Astrocyte of the cerebellum (primary cell): ENCODE results near the gene ALG5.

Source experiments
- DNase-seq: peaks from one replicate; pipeline ENCODE4 v3.0.0-alpha.2; 2011; ENCODE audit warnings: low read depth
- H3K4me3 ChIP-seq: 2 replicates; pipeline ENCODE4 v1.5.1; 2011; ENCODE audit warnings: mild to moderate bottlenecking, low read depth, low read length, moderate library complexity
- in situ Hi-C: cut with HindIII; loops from 2 replicates; pipeline ENCODE4 v1.10.0; 2017; ENCODE audit warnings: low sequenced_read_pairs
- TF ChIP-seq, protein P1 (sequence below): IDR thresholded peaks from 2 replicates; pipeline ENCODE4 v1.5.1; 2012; ENCODE audit warnings: low read length, low read depth, moderate library complexity, mild to moderate bottlenecking; ENCODE audit errors: missing control alignments

Gene ALG5

DNA sequence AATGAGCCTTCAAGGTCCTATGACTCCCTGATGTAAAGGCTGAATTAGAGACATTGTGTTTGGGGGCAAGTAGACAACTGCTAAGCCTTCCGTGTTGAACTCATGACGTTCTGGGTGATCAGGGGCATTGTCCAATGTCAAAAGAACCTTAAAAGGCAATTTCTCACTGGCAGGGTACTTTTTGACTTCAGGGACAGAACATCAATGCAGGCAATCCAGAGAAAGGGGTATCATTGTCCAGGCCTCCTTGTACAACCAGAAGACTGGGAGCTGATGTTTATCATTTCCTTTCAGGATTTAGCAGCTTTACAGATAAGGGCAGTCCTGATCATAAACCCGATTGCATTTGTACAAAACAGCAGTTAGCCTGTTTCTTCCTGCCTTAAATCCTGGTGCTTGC is 54.1 kb downstream of the ALG5 start:
- no peak for DNase-seq
- no peak overlapping the region for H3K4me3 ChIP-seq
- TF ChIP-seq, protein P1, sequence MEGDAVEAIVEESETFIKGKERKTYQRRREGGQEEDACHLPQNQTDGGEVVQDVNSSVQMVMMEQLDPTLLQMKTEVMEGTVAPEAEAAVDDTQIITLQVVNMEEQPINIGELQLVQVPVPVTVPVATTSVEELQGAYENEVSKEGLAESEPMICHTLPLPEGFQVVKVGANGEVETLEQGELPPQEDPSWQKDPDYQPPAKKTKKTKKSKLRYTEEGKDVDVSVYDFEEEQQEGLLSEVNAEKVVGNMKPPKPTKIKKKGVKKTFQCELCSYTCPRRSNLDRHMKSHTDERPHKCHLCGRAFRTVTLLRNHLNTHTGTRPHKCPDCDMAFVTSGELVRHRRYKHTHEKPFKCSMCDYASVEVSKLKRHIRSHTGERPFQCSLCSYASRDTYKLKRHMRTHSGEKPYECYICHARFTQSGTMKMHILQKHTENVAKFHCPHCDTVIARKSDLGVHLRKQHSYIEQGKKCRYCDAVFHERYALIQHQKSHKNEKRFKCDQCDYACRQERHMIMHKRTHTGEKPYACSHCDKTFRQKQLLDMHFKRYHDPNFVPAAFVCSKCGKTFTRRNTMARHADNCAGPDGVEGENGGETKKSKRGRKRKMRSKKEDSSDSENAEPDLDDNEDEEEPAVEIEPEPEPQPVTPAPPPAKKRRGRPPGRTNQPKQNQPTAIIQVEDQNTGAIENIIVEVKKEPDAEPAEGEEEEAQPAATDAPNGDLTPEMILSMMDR, result no peak
- in situ Hi-C loops, result no loop called here

DNA sequence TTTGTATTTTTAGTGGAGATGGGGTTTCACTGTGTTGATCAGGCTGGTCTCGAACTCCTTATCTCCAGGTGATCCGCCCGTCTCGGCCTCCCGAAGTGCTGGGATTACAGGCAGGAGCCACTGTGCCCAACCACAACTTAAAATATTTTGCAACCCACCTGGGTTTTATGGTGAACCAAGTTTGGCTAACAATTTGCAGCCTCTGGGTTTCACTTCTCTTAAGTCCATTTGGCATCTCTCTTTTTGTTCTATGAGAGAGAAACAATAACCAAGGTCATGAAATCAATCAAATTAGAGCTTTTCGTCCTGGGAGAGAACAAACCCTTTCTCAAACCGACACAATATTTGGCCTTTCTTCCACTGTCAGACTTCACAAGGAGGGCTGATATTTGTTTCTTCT is 73.5 kb downstream of the ALG5 start:
- DNase-seq, result no peak
- no peak overlapping the region for H3K4me3 ChIP-seq
- TF ChIP-seq, protein P1, result no peak
- in situ Hi-C loops, result no loop called here

DNA sequence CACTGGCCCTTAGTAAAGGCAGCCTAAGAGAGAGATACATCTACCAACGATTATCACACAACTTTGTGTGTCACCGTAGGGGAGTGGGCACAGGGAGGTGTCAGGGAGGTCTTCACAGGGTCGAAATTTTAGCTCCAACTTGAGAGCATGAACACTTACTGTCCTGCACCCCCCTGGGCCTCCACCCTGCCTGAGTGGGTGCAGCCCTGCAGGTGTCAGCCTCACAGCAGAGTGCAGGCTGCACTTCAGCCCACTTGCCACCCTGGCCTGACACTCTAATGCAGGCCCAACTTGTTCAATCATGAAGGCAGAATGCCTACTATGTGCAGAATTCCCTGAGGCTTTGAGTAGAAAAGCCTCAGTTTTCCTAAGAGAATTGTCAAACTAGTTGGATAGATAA is 75.1 kb downstream of the ALG5 start:
- TF ChIP-seq, protein P1, result no peak
- no peak for DNase-seq
- in situ Hi-C loops, result no loop called here
- no peak overlapping the region for H3K4me3 ChIP-seq

DNA sequence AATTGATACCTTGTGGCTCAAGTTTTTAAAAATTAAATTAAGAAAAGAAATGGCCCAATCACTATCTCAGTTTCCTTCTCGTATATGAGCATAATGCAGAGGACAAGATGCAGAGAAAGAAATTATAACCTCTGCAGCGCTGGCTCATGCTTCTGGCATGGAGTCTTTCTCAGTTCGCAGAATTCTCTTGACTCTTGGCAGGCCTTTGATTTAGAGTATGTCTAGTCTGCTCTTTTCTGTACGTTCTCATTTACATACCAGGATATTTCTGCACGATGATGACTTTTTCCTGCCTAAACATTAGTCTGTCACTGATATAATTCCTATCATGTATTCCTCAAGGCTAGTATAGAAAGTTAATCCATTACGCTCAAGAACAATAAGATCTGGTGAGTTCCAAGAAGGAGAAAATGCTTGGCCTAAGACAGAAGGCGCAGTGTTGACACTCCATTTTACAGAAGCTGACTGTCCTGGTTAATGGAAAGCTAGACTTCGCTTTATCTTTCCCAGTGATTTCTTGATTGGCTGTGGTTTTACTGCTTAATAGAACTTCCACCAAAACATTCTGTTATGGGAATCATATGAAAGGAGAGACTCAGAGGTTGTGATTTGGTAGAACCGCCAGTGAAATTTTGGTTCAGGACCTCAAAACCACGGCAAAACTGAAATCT is 77.4 kb downstream of the ALG5 start:
- no peak overlapping the region for H3K4me3 ChIP-seq
- no peak for DNase-seq
- in situ Hi-C loops, result no loop called here
- TF ChIP-seq, protein P1, result no peak

DNA sequence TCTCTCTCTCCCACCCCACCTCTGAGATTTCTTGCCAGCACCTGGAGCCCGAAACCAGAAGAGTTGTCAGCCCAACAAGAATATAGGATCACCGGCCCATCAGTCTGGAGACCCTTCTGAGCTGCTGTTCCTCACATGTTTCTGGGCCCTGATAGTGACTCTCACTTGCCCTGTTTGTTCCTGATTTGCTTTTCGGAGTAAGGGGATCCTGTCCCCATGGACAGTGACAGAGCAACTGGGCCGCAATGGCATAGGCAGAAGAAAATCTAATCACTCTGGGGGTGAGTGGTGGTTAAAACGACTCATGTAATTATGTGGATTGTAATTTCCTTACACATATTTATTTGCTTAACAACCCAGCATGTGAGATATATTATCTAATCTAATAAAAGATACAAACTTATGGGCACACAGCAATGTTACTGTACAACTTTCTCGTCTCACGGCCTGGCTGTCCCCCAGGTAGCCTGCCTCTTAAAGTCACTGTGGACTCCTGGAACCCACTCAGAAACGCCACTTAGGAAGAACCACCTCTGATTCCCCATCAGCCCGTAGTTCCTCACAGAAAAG is 78.4 kb downstream of the ALG5 start:
- in situ Hi-C loops, result no loop called here

DNA sequence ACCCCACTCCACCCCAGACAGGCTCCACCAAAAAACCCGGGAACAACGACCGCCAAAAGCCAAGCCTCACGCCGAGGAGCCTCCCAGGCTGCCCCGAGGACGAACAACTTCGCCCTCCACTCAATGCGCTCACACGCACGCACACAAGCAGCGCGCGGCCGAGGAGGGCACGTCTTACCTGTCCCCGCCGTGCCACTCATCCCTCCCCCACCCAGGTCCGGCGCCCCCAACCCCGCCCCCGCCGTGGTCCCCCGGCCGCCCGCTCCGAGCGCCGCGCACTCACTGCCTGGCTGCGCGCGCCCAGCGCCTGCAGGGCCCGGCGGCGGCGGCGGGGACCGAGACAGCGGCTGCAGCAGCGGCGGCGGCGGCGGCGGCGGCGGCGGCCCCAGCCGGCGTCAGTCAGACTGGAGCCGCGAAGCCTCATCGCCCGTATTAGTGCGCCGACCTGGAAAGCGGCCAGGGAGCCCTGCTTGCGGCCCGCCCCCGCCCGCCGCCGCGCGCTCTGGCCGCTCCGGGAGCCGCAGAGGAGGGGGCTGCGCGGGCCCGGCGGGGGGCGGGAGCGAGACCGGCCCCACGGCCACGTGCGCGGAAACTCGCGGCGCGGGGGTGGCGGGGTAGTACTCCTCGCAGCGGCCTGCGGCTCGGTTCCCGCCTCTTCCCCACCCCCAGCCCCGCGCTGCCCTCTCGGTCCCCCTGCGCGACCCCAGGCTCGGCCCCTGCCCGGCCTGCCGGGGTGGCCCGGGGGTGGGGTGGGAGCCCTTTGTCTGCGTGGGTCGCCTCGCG is 79.1 kb downstream of the ALG5 start, which contains the start of gene SMAD9:
TSS of gene SMAD9 (minus strand) at position 406 of the 783 bp plus-strand sequence. CDS start 40,549 bp downstream, outside the sequence.
- peak; percentile 26 for DNase-seq
- peak within 1 kb of the TSS; percentile 65 for H3K4me3 ChIP-seq
- TF ChIP-seq, protein P1, result no peak
- in situ Hi-C loops, result loop anchor here (5.0 kb wide), 1 partner anchor 43 kb away; no protein-coding TSS in a partner anchor

More for the DNA sequence above, 78.4 kb downstream of the ALG5 start:
- no peak for DNase-seq
- TF ChIP-seq, protein P1, result no peak
- peak overlapping the region; percentile 65 for H3K4me3 ChIP-seq
